Endothelial cell of umbilical vein (primary cell): ENCODE results near the gene SLC35A4.

Experiments
- EZH2 ChIP-seq: IDR thresholded peaks from 2 replicates; pipeline ENCODE4 v1.6.1; 2012; ENCODE audit warnings: borderline replicate concordance, low read depth, mild to moderate bottlenecking, moderate library complexity, low read length, inconsistent platforms; ENCODE audit not compliant: severe bottlenecking
- FOS ChIP-seq: IDR thresholded peaks from 2 replicates; pipeline ENCODE4 v1.6.1; 2011; ENCODE audit warnings: mild to moderate bottlenecking, low read length, moderate library complexity, borderline replicate concordance; ENCODE audit not compliant: insufficient read depth
- JUN ChIP-seq: IDR thresholded peaks from 2 replicates; pipeline ENCODE4 v1.6.1; 2011; ENCODE audit warnings: borderline replicate concordance, low read depth; ENCODE audit not compliant: insufficient read length, insufficient read depth
- MYC ChIP-seq: IDR thresholded peaks from one replicate; pipeline ENCODE4 v1.6.1; 2011; ENCODE audit warnings: mild to moderate bottlenecking, low read depth, low read length
- POLR2A ChIP-seq: IDR thresholded peaks from 2 replicates; pipeline ENCODE4 v1.6.1; 2012; ENCODE audit warnings: low read depth, mild to moderate bottlenecking, control low read depth, low read length
- POLR2AphosphoS5 ChIP-seq: IDR thresholded peaks from 2 replicates; pipeline ENCODE4 v1.6.1; 2012; ENCODE audit warnings: low read depth, mild to moderate bottlenecking, control low read depth, low read length, moderate library complexity; ENCODE audit not compliant: insufficient read depth
- TF ChIP-seq, protein P1 (sequence below), 2 donors: IDR thresholded peaks; 1 replicate in 1 of 2; 2 replicates in 1 of 2; pipeline ENCODE4 v1.5.1; 2011; ENCODE audit warnings: low read length in 2 of 2, mild to moderate bottlenecking in 2 of 2, moderate library complexity in 2 of 2, control low read depth in 1 of 2, inconsistent platforms in 1 of 2, low read depth in 1 of 2; ENCODE audit not compliant: insufficient read depth in 1 of 2; ENCODE audit errors: extremely low read depth in 1 of 2
- TF ChIP-seq, protein P2 (sequence below): IDR thresholded peaks from 2 replicates; pipeline ENCODE4 v1.6.1; 2011; ENCODE audit not compliant: insufficient read depth, insufficient read length

DNA sequence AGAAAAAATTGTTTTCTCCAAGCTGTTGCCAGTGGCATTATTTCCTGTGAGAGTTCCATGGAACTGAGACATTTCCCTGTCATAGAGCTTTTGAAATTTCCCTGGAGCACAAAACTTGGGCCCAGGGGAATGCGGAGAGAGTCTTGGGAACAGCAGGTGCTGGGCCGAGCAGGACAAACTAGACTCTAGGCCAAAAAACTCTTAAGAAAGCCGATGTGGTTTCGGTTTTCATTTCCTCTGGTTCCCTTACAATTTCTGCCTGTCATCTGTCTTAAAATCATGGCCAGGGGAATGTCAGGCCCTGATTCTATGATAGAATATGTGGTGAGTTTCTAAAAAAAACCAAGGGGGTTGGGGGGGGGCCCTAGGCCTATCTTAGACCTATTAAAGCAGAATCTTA lies 4.6 kb downstream of the SLC35A4 start:
- TF ChIP-seq FOS (no peak), POLR2A (no peak), POLR2AphosphoS5 (no peak), EZH2 (no peak), MYC (no peak), JUN (no peak)
- TF ChIP-seq, protein P1, sequence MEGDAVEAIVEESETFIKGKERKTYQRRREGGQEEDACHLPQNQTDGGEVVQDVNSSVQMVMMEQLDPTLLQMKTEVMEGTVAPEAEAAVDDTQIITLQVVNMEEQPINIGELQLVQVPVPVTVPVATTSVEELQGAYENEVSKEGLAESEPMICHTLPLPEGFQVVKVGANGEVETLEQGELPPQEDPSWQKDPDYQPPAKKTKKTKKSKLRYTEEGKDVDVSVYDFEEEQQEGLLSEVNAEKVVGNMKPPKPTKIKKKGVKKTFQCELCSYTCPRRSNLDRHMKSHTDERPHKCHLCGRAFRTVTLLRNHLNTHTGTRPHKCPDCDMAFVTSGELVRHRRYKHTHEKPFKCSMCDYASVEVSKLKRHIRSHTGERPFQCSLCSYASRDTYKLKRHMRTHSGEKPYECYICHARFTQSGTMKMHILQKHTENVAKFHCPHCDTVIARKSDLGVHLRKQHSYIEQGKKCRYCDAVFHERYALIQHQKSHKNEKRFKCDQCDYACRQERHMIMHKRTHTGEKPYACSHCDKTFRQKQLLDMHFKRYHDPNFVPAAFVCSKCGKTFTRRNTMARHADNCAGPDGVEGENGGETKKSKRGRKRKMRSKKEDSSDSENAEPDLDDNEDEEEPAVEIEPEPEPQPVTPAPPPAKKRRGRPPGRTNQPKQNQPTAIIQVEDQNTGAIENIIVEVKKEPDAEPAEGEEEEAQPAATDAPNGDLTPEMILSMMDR (IDR thresholded peaks at IDR 0.05; ENCODE audit: extremely low read depth in 1 of 2, insufficient read depth in 1 of 2, low read depth in 1 of 2, low read length in 2 of 2) = no peak
- TF ChIP-seq, protein P2, sequence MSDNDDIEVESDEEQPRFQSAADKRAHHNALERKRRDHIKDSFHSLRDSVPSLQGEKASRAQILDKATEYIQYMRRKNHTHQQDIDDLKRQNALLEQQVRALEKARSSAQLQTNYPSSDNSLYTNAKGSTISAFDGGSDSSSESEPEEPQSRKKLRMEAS = no peak
